ENCODE data around the gene GALNT2.

The GALNT2 gene

GRCh38 chr1:230157420-230158390 is 90.7 kb downstream of the GALNT2 start:
- Histone ChIP-seq H3K27ac (ENCODE audit: low read depth, low read length) (peak overlapping the region; percentile 80), H3K9me3 (ENCODE audit: control insufficient read depth in 5 of 5, low read length in 5 of 5) (peaks cover 0 to 5% (median 0%) of the 10 kb centered on the region in 5 donors), H3K9ac (ENCODE audit: low read length in 5 of 5) (peak overlapping the region in 1 of 5 donors; percentile 20), H3K4me3 (ENCODE audit: low read depth in 1 of 5, low read length in 5 of 5) (no peak overlapping the region), H3K4me1 (ENCODE audit: control insufficient read depth in 5 of 5, insufficient read depth in 5 of 5, low read length in 5 of 5) (peaks cover 10 to 64% (median 50%) of the 10 kb centered on the region in 5 donors), H3K36me3 (ENCODE audit: control insufficient read depth in 5 of 5, insufficient read depth in 5 of 5, low read length in 5 of 5) (no peaks in the 10 kb centered on the region), H3K27me3 (ENCODE audit: control insufficient read depth in 5 of 5, insufficient read depth in 4 of 5, low read length in 5 of 5) (no peaks in the 10 kb centered on the region)

GRCh38 chr1:230158415-230159291 is 91.6 kb downstream of the GALNT2 start:
- peak overlapping the region in 1 of 5 donors; percentile 20 for H3K9ac ChIP-seq (ENCODE audit: low read length in 5 of 5)
- no peaks in the 10 kb centered on the region for H3K36me3 ChIP-seq (ENCODE audit: control insufficient read depth in 5 of 5, insufficient read depth in 5 of 5, low read length in 5 of 5)
- peak overlapping the region; percentile 80 for H3K27ac ChIP-seq (ENCODE audit: low read depth, low read length)
- H3K4me1 ChIP-seq (ENCODE audit: control insufficient read depth in 5 of 5, insufficient read depth in 5 of 5, low read length in 5 of 5): peaks cover 10 to 58% (median 47%) of the 10 kb centered on the region in 5 donors
- peaks cover 0 to 5% (median 0%) of the 10 kb centered on the region in 5 donors for H3K9me3 ChIP-seq (ENCODE audit: control insufficient read depth in 5 of 5, low read length in 5 of 5)
- H3K4me3 ChIP-seq (ENCODE audit: low read depth in 1 of 5, low read length in 5 of 5): no peak overlapping the region
- H3K27me3 ChIP-seq (ENCODE audit: control insufficient read depth in 5 of 5, insufficient read depth in 4 of 5, low read length in 5 of 5): no peaks in the 10 kb centered on the region

DNA sequence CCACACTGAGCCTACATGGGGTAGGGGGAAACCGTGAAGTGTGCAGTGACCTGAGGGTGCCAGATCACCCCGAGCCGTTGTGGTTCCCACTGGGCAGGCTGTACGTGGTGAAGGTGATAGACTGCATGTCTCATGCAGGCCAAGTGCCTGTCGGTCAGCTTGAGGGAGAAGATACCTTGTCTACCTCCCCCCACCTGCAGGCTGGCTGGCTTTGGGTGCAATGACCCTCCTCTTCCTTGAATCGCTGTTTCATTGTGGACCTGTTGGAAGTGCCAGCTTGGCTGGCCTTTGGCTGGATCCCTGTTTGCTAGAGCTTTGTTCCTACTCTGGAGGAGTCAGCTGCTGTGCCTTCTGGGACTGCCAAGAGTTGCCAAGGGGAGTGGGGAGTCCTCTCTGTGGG is 92.5 kb downstream of the GALNT2 start:
- Histone ChIP-seq H3K4me3 (ENCODE audit: low read depth in 1 of 5, low read length in 5 of 5) (no peak overlapping the region), H3K9me3 (ENCODE audit: control insufficient read depth in 5 of 5, low read length in 5 of 5) (peaks cover 0 to 5% (median 0%) of the 10 kb centered on the region in 5 donors), H3K27me3 (ENCODE audit: control insufficient read depth in 5 of 5, insufficient read depth in 4 of 5, low read length in 5 of 5) (no peaks in the 10 kb centered on the region), H3K4me1 (ENCODE audit: control insufficient read depth in 5 of 5, insufficient read depth in 5 of 5, low read length in 5 of 5) (peaks cover 9 to 54% (median 43%) of the 10 kb centered on the region in 5 donors), H3K36me3 (ENCODE audit: control insufficient read depth in 5 of 5, insufficient read depth in 5 of 5, low read length in 5 of 5) (no peaks in the 10 kb centered on the region), H3K9ac (ENCODE audit: low read length in 5 of 5) (no peak overlapping the region), H3K27ac (ENCODE audit: low read depth, low read length) (peak overlapping the region; percentile 80)

- H3K27me3 ChIP-seq (ENCODE audit: control insufficient read depth in 5 of 5, insufficient read depth in 4 of 5, low read length in 5 of 5): no peaks in the 10 kb centered on the region
- H3K4me1 ChIP-seq (ENCODE audit: control insufficient read depth in 5 of 5, insufficient read depth in 5 of 5, low read length in 5 of 5): peaks cover 9 to 45% (median 36%) of the 10 kb centered on the region in 5 donors
- no peaks in the 10 kb centered on the region for H3K36me3 ChIP-seq (ENCODE audit: control insufficient read depth in 5 of 5, insufficient read depth in 5 of 5, low read length in 5 of 5)
- H3K9ac ChIP-seq (ENCODE audit: low read length in 5 of 5): no peak overlapping the region
- H3K9me3 ChIP-seq (ENCODE audit: control insufficient read depth in 5 of 5, low read length in 5 of 5): peaks cover 0 to 5% (median 0%) of the 10 kb centered on the region in 5 donors
- H3K27ac ChIP-seq (ENCODE audit: low read depth, low read length): no peak overlapping the region
- no peak overlapping the region for H3K4me3 ChIP-seq (ENCODE audit: low read depth in 1 of 5, low read length in 5 of 5)
Measured at GRCh38 chr1:230160957-230161771, 94.1 kb downstream of the GALNT2 start.

DNA sequence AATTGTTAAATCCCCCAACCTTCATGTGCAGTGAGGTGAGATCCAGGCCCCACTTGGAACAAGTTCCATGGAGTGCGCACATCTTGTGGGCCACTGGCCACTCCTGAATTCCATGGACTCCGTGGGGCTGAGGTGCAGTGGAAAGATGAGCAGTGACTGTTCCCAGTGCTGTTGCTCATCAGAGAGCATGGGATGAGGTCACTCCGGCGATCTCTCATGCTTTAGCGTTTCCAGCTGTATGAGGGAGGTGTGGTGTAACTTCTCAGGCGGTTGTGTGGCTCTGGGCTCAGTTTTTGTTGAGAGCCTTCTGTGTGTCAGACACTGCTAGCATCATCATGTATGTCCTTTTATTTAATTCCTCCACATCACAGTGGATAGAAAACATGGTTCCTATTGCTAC is 96.2 kb downstream of the GALNT2 start:
- Histone ChIP-seq H3K4me3 (ENCODE audit: low read depth in 1 of 5, low read length in 5 of 5) (no peak overlapping the region), H3K9ac (ENCODE audit: low read length in 5 of 5) (no peak overlapping the region), H3K27me3 (ENCODE audit: control insufficient read depth in 5 of 5, insufficient read depth in 4 of 5, low read length in 5 of 5) (no peaks in the 10 kb centered on the region), H3K9me3 (ENCODE audit: control insufficient read depth in 5 of 5, low read length in 5 of 5) (peaks cover 0 to 4% (median 3%) of the 10 kb centered on the region in 5 donors), H3K27ac (ENCODE audit: low read depth, low read length) (peak overlapping the region; percentile 71), H3K36me3 (ENCODE audit: control insufficient read depth in 5 of 5, insufficient read depth in 5 of 5, low read length in 5 of 5) (no peaks in the 10 kb centered on the region), H3K4me1 (ENCODE audit: control insufficient read depth in 5 of 5, insufficient read depth in 5 of 5, low read length in 5 of 5) (peaks cover 8 to 41% (median 33%) of the 10 kb centered on the region in 5 donors)

DNA sequence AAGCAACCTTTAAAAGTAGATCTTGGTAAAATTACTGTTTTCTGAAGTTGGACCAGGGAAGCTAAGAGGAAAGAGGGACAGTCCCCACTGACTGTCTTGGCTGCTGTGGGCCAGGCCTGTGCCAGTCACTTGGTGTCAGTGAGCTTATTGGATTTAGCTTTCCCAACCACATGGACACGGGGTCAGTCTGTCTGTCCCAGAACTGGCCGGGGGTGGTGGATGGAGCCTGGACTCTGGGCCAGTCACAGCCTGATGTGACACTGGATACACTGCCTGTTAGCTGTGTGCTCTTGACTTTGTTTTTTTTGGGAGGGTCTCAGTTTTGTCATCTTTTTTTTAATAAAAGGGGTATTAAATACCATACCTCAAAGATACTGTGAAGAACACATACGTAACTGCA is 96.7 kb downstream of the GALNT2 start:
- Histone ChIP-seq H3K36me3 (ENCODE audit: control insufficient read depth in 5 of 5, insufficient read depth in 5 of 5, low read length in 5 of 5) (no peaks in the 10 kb centered on the region), H3K9me3 (ENCODE audit: control insufficient read depth in 5 of 5, low read length in 5 of 5) (peaks cover 0 to 4% (median 3%) of the 10 kb centered on the region in 5 donors), H3K27ac (ENCODE audit: low read depth, low read length) (peak overlapping the region; percentile 71), H3K4me1 (ENCODE audit: control insufficient read depth in 5 of 5, insufficient read depth in 5 of 5, low read length in 5 of 5) (peaks cover 5 to 36% (median 28%) of the 10 kb centered on the region in 5 donors), H3K9ac (ENCODE audit: low read length in 5 of 5) (no peak overlapping the region), H3K27me3 (ENCODE audit: control insufficient read depth in 5 of 5, insufficient read depth in 4 of 5, low read length in 5 of 5) (no peaks in the 10 kb centered on the region), H3K4me3 (ENCODE audit: low read depth in 1 of 5, low read length in 5 of 5) (no peak overlapping the region)

GRCh38 chr1:230165536-230165935 is 98.5 kb downstream of the GALNT2 start:
- Histone ChIP-seq H3K27ac (ENCODE audit: low read depth, low read length) (no peak overlapping the region), H3K9ac (ENCODE audit: low read length in 5 of 5) (peak overlapping the region in 1 of 5 donors; percentile 22), H3K36me3 (ENCODE audit: control insufficient read depth in 5 of 5, insufficient read depth in 5 of 5, low read length in 5 of 5) (no peaks in the 10 kb centered on the region), H3K4me3 (ENCODE audit: low read depth in 1 of 5, low read length in 5 of 5) (no peak overlapping the region), H3K9me3 (ENCODE audit: control insufficient read depth in 5 of 5, low read length in 5 of 5) (peaks cover 0 to 4% (median 3%) of the 10 kb centered on the region in 5 donors), H3K4me1 (ENCODE audit: control insufficient read depth in 5 of 5, insufficient read depth in 5 of 5, low read length in 5 of 5) (peaks cover 0 to 30% (median 21%) of the 10 kb centered on the region in 5 donors), H3K27me3 (ENCODE audit: control insufficient read depth in 5 of 5, insufficient read depth in 4 of 5, low read length in 5 of 5) (no peaks in the 10 kb centered on the region)

GRCh38 chr1:230166366-230167132 is 99.5 kb downstream of the GALNT2 start:
- Histone ChIP-seq H3K27me3 (ENCODE audit: control insufficient read depth in 5 of 5, insufficient read depth in 4 of 5, low read length in 5 of 5) (no peaks in the 10 kb centered on the region), H3K9ac (ENCODE audit: low read length in 5 of 5) (no peak overlapping the region), H3K36me3 (ENCODE audit: control insufficient read depth in 5 of 5, insufficient read depth in 5 of 5, low read length in 5 of 5) (no peaks in the 10 kb centered on the region), H3K4me3 (ENCODE audit: low read depth in 1 of 5, low read length in 5 of 5) (no peak overlapping the region), H3K4me1 (ENCODE audit: control insufficient read depth in 5 of 5, insufficient read depth in 5 of 5, low read length in 5 of 5) (peaks cover 0 to 24% (median 14%) of the 10 kb centered on the region in 5 donors), H3K9me3 (ENCODE audit: control insufficient read depth in 5 of 5, low read length in 5 of 5) (peaks cover 0 to 4% (median 3%) of the 10 kb centered on the region in 5 donors), H3K27ac (ENCODE audit: low read depth, low read length) (no peak overlapping the region)

All from subcutaneous abdominal adipose tissue (tissue), 5 donors.